ENCODE measurements around the gene SWI5. TPM values are rescaled to one million over a fixed set of nuclear protein-coding genes. Genes with fewer than 3 reads are reported as not detected.

Gene SWI5
- total RNA-seq, 4 donors from 2014 or later, result 27.5 to 39.8 (median 32.9) TPM

DNA sequence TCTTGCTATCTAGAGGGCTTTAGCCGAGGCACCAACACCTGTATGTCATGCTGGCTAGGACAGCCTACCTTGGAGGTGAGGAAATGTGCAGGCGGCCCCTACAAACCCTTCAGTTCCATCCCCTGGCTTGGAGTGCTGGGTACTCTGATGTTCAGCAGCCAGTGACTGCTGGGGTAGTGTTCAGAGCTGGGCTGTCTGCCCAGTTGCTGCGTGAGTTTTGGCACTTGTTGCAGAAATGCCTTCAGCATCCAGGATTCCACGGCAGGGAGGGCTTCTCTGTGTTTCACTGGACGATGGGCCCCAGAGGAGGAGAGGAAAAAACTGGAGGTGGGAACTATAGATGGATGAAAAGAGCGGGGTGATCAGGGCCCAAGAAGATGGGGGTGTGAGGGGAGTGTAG is 10.4 kb downstream of the SWI5 start:
- no peaks in the 10 kb centered on the region for H3K27me3 ChIP-seq
- 33 to 49% methylated on average over 6 of the region's 6 CpGs for WGBS, 2 donors

DNA sequence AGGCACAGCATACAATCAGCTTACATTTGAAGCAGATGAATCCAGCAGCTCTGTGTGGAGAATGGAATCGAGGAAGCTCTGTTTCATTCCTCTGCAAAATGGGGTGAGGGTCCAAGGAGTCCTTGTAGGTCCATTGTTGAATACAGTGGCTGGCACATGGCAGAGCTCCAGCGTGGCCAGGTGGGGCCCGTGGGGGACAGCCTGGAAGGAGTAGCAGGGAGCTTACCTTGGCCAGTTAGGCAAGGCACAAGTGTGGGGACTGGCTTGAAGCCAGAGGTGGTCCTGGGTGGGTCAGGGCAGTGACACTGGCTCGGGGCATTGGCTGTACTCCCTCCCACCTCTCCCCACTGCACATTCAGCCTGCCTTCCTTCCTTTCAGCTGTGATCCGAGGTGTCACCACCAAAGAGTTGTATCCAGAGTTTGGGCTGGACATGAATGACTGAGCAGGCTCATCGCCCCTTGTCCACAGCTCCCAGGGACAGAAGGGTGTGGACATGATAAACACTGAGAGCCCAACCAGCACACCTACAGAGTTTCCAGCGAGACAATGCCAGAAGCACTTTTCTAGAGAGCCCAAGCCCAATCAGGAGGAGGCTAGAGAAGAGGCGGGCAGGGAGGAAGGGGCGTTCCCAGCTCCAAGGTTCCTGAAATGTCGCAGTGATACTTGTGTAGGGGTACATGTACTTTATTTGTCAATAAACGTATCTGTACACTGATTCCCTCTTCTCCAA is 12.4 kb downstream of the SWI5 start:
- TF ChIP-seq, protein P1, sequence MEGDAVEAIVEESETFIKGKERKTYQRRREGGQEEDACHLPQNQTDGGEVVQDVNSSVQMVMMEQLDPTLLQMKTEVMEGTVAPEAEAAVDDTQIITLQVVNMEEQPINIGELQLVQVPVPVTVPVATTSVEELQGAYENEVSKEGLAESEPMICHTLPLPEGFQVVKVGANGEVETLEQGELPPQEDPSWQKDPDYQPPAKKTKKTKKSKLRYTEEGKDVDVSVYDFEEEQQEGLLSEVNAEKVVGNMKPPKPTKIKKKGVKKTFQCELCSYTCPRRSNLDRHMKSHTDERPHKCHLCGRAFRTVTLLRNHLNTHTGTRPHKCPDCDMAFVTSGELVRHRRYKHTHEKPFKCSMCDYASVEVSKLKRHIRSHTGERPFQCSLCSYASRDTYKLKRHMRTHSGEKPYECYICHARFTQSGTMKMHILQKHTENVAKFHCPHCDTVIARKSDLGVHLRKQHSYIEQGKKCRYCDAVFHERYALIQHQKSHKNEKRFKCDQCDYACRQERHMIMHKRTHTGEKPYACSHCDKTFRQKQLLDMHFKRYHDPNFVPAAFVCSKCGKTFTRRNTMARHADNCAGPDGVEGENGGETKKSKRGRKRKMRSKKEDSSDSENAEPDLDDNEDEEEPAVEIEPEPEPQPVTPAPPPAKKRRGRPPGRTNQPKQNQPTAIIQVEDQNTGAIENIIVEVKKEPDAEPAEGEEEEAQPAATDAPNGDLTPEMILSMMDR (IDR thresholded peaks at IDR 0.05), result no peak
- TF ChIP-seq EP300 (IDR thresholded peaks at IDR 0.05), result no peak
- TF ChIP-seq POLR2A (IDR thresholded peaks at IDR 0.05), result no peak
- no peak for DNase-seq (ENCODE audit: low spot score in 2 of 2)
- WGBS, 2 donors, result 81 to 89% methylated on average over 11 of the region's 11 CpGs

More for the DNA sequence above, 10.4 kb downstream of the SWI5 start:
- H3K36me3 ChIP-seq, result peaks cover 2 to 61% (median 9%) of the 10 kb centered on the region in 3 donors
- TF ChIP-seq EP300 (IDR thresholded peaks at IDR 0.05) (no peak), POLR2A (IDR thresholded peaks at IDR 0.05) (no peak)
- TF ChIP-seq, protein P1 (IDR thresholded peaks at IDR 0.05), result no peak
- no peak overlapping the region for H3K4me3 ChIP-seq
- DNase-seq (ENCODE audit: low spot score in 2 of 2), result no peak
- no peaks in the 10 kb centered on the region for H3K4me1 ChIP-seq
- H3K27ac ChIP-seq, result no peak overlapping the region
- no peaks in the 10 kb centered on the region for H3K9me3 ChIP-seq

DNA sequence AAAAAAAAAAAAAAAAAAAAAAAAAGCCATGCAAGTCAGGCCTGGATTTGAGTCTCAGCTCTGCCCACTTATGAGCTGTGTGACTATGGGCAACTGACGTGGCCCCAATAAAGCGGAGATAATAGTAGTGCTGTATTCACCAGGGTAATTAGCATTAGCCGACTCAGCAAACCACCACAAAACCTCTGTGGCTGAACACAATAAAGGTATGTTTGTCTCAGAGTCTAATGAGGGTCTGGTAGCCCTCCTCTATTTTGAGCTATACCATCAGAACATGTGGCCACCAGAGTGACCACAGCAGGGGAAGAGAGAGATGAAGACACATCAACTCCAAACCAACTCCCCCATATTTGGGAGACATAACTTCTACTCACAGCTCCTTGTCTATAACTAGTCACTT is 15.9 kb downstream of the SWI5 start:
- Histone ChIP-seq H3K4me3 (no peak overlapping the region), H3K4me1 (no peaks in the 10 kb centered on the region), H3K36me3 (peaks cover 2 to 45% (median 4%) of the 10 kb centered on the region in 3 donors), H3K27me3 (no peaks in the 10 kb centered on the region), H3K27ac (no peak overlapping the region), H3K9me3 (no peaks in the 10 kb centered on the region)
- no peak for TF ChIP-seq POLR2A (IDR thresholded peaks at IDR 0.05)
- TF ChIP-seq, protein P1 (IDR thresholded peaks at IDR 0.05), result no peak
- no peak for TF ChIP-seq EP300 (IDR thresholded peaks at IDR 0.05)
- WGBS, 2 donors, result 74 to 81% methylated on average over 3 of the region's 3 CpGs
- no peak for DNase-seq (ENCODE audit: low spot score in 2 of 2)

More for the DNA sequence above, 12.4 kb downstream of the SWI5 start:
- H3K9me3 ChIP-seq, result no peaks in the 10 kb centered on the region
- peaks cover 2 to 68% (median 9%) of the 10 kb centered on the region in 3 donors for H3K36me3 ChIP-seq
- H3K4me3 ChIP-seq, result no peak overlapping the region
- H3K27me3 ChIP-seq, result no peaks in the 10 kb centered on the region
- H3K27ac ChIP-seq, result no peak overlapping the region
- no peaks in the 10 kb centered on the region for H3K4me1 ChIP-seq

DNA sequence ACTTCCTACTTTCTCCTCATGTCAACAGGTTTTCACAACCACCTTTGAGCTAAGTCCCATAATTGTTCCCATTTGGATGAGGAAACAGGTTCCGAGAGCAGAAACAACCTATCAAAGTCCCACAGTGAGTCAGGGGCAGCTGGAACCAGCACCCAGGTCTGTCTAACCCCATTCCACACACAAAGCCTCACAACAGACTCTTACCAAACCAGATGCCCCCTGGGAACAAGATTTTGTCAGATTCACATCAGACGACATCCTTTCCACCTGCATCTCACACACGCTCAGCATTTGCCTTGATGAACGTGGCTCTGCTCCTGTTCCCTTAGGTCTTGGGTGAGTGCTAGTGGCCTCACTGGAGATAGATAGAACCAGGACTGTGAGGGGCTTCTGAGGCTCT is 17.0 kb downstream of the SWI5 start:
- Histone ChIP-seq H3K4me1 (no peaks in the 10 kb centered on the region), H3K36me3 (peaks cover 2 to 34% (median 4%) of the 10 kb centered on the region in 3 donors), H3K4me3 (no peak overlapping the region), H3K27me3 (no peaks in the 10 kb centered on the region), H3K9me3 (no peaks in the 10 kb centered on the region), H3K27ac (no peak overlapping the region)
- no peak for TF ChIP-seq POLR2A (IDR thresholded peaks at IDR 0.05)
- TF ChIP-seq, protein P1 (IDR thresholded peaks at IDR 0.05), result no peak
- TF ChIP-seq EP300 (IDR thresholded peaks at IDR 0.05), result no peak
- 79 to 85% methylated on average over 4 of the region's 4 CpGs for WGBS, 2 donors
- no peak for DNase-seq (ENCODE audit: low spot score in 2 of 2)

DNA sequence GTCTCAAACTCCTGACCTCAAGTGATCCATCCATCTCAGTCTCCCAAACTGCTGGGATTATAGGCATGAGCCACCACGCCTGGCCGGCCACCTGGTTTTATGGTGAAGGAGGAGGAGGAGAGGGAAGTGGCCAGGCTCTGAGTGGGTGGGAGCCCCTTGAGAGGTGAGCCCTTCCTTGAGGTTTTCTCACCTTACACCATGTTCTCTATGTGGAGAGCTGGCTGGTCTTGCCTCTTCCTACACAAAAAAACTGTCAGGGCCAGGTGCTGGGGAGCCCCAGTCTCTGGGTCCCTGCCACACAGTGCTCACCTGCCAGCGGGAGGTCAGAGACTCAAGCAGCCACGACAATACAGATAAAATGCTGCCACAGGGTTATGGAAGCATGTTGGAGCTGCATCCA is 18.1 kb downstream of the SWI5 start:
- Histone ChIP-seq H3K4me1 (no peaks in the 10 kb centered on the region), H3K27me3 (no peaks in the 10 kb centered on the region), H3K27ac (no peak overlapping the region), H3K36me3 (peaks cover 0 to 24% (median 2%) of the 10 kb centered on the region in 3 donors), H3K9me3 (no peaks in the 10 kb centered on the region), H3K4me3 (no peak overlapping the region)
- DNase-seq (ENCODE audit: low spot score in 2 of 2), result no peak
- 78 to 94% methylated on average over 4 of the region's 4 CpGs for WGBS, 2 donors
- TF ChIP-seq POLR2A (IDR thresholded peaks at IDR 0.05) (no peak), EP300 (IDR thresholded peaks at IDR 0.05) (no peak)
- TF ChIP-seq, protein P1 (IDR thresholded peaks at IDR 0.05), result no peak
